HCT116 (cell line): ENCODE data around the gene FAM229B. TPM values are rescaled to one million over a fixed set of nuclear protein-coding genes. Genes with fewer than 3 reads are reported as not detected.

Experiments used
- ATAC-seq: fragments of 200-7000 bp; cut with Tn5 transposase; 2 replicates; pipeline ENCODE4 v1.9.1; 2020; ENCODE audit warnings: mild to moderate bottlenecking, moderate library complexity
- BruUV-seq: library from RNA; stranded (reverse); fragments of 400-500 nt; replicated peaks from 2 replicates; lab custom pipeline; 2021; lab: Mats Ljungman, UMichigan
- CTCF ChIA-PET: fragments of 300-600 bp; sonication (Branson Sonifier 250); formaldehyde crosslinking; loops from one replicate; lab custom pipeline; 2021; ENCODE audit warnings: antibody characterized with exemption; lab: Charles Lee
- POLR2A ChIA-PET: fragments of 300-600, 350-600 bp; sonication (Branson Sonifier 250); formaldehyde crosslinking; loops from one replicate; lab custom pipeline; 2021; ENCODE audit warnings: antibody characterized with exemption; lab: Charles Lee
- RAD21 ChIA-PET, 2 experiments: fragments of 300-600 bp; sonication (Branson Sonifier 250); formaldehyde crosslinking; loops; one replicate each; lab custom pipeline; 2023; ENCODE audit warnings: low total read pairs in 2 of 2; ENCODE audit not compliant: uncharacterized antibody in 2 of 2, unreplicated experiment in 2 of 2, low non-redundant PET in 1 of 2; lab: Charles Lee
- DNase-seq: peaks from one replicate; pipeline ENCODE4 v3.0.0-alpha.2; 2010; ENCODE audit warnings: low read depth, low spot score
- H2AFZ ChIP-seq: fragments of 200-600 bp; shearing (Covaris generic), sonication (generic); 2 replicates; pipeline ENCODE4 v1.6.1; 2017; ENCODE audit warnings: low read depth, mixed run types, mixed read lengths, antibody characterized with exemption, low read length; ENCODE audit not compliant: poor library complexity, severe bottlenecking
- H3K27ac ChIP-seq: 2 replicates; pipeline ENCODE4 v1.5.1; 2012; ENCODE audit warnings: low read depth, low read length
- H3K27me3 ChIP-seq: fragments of 200-600 bp; sonication (generic); 2 replicates; pipeline ENCODE4 v1.6.1; 2016; ENCODE audit warnings: mixed run types, low read length, mixed read lengths; ENCODE audit not compliant: insufficient read depth
- H3K36me3 ChIP-seq, 2 experiments: fragments of 200-500 bp in 1 of 2; fragments of 200-600 bp in 1 of 2; sonication (Bioruptor generic) in 1 of 2; sonication (generic) in 1 of 2; 2 replicates each; pipeline versions ENCODE4 v1.5.1 to v1.6.1; 2014 to 2016; ENCODE audit warnings: low read length in 2 of 2, inconsistent platforms in 1 of 2, mixed read lengths in 1 of 2, mixed run types in 1 of 2; ENCODE audit not compliant: insufficient read depth in 2 of 2, control insufficient read depth in 1 of 2
- H3K4me1 ChIP-seq, 2 experiments: fragments of 200-600 bp in 1 of 2; sonication (generic) in 1 of 2; 2 replicates each; pipeline versions ENCODE4 v1.5.1 to v1.6.1; 2012 to 2017; ENCODE audit warnings: low read length in 2 of 2, inconsistent platforms in 1 of 2, mild to moderate bottlenecking in 1 of 2, mixed read lengths in 1 of 2, mixed run types in 1 of 2, moderate library complexity in 1 of 2; ENCODE audit not compliant: insufficient read depth in 2 of 2, control insufficient read depth in 1 of 2
- H3K4me2 ChIP-seq: fragments of 200-600 bp; sonication (generic); 2 replicates; pipeline ENCODE4 v1.6.1; 2017; ENCODE audit warnings: mixed run types, low read length, mixed read lengths
- H3K4me3 ChIP-seq, 2 experiments: fragments of 200-600 bp in 1 of 2; sonication (generic) in 1 of 2; replicated peaks in 1 of 2; 2 replicates each; pipeline ENCODE4 v1.5.1; 2011 to 2016; ENCODE audit warnings: low read length in 2 of 2, control low read depth in 1 of 2, low read depth in 1 of 2, mild to moderate bottlenecking in 1 of 2, mixed read lengths in 1 of 2, mixed run types in 1 of 2
- H3K79me2 ChIP-seq: fragments of 200-600 bp; sonication (generic); 2 replicates; pipeline ENCODE4 v1.6.1; 2017; ENCODE audit warnings: mild to moderate bottlenecking, mixed run types, low read length, moderate library complexity, mixed read lengths; ENCODE audit not compliant: insufficient read depth
- H3K9ac ChIP-seq: fragments of 200-600 bp; sonication (generic); 2 replicates; pipeline ENCODE4 v1.6.1; 2016; ENCODE audit warnings: low read length, mixed read lengths
- H3K9me2 ChIP-seq: fragments of 200-600 bp; sonication (generic), shearing (Covaris generic); 2 replicates; pipeline ENCODE4 v1.6.1; 2017; ENCODE audit warnings: mixed run types, mild to moderate bottlenecking, moderate library complexity; ENCODE audit not compliant: insufficient read depth
- H3K9me3 ChIP-seq, 2 experiments: fragments of 200-500 bp in 1 of 2; fragments of 200-600 bp in 1 of 2; sonication (Bioruptor generic) in 1 of 2; sonication (generic) in 1 of 2; 2 replicates each; pipeline ENCODE4 v1.6.1; 2014 to 2017; ENCODE audit warnings: low read length in 2 of 2, mixed read lengths in 2 of 2, inconsistent platforms in 1 of 2, low read depth in 1 of 2, mild to moderate bottlenecking in 1 of 2, mixed run types in 1 of 2, moderate library complexity in 1 of 2; ENCODE audit not compliant: control insufficient read depth in 1 of 2, insufficient read depth in 1 of 2
- H4K20me1 ChIP-seq: fragments of 200-600 bp; sonication (generic), shearing (Covaris generic); 2 replicates; pipeline ENCODE4 v1.6.1; 2017; ENCODE audit warnings: mixed run types, mild to moderate bottlenecking, moderate library complexity; ENCODE audit not compliant: insufficient read depth
- CBX3 ChIP-seq: IDR thresholded peaks from 2 replicates; pipeline ENCODE4 v1.6.1; 2012; ENCODE audit warnings: low read depth
- CEBPB ChIP-seq: IDR thresholded peaks from 2 replicates; pipeline ENCODE4 v1.6.1; 2012; ENCODE audit warnings: low read depth
- EGR1 ChIP-seq: IDR thresholded peaks from 2 replicates; pipeline ENCODE4 v1.6.1; 2012; ENCODE audit warnings: low read depth
- ELF1 ChIP-seq: IDR thresholded peaks from 2 replicates; pipeline ENCODE4 v1.6.1; 2012; ENCODE audit warnings: low read depth, borderline replicate concordance
- FOSL1 ChIP-seq: IDR thresholded peaks from 2 replicates; pipeline ENCODE4 v1.6.1; 2012; ENCODE audit warnings: low read depth
- POLR2A ChIP-seq: IDR thresholded peaks from 2 replicates; pipeline ENCODE4 v1.7.0; 2011; ENCODE audit warnings: borderline replicate concordance; ENCODE audit not compliant: insufficient read depth, insufficient read length; ENCODE audit errors: extremely low read depth
- POLR2AphosphoS5 ChIP-seq: IDR thresholded peaks from 2 replicates; pipeline ENCODE4 v1.6.1; 2011; ENCODE audit warnings: mild to moderate bottlenecking, low read depth, low read length, moderate library complexity
- SP1 ChIP-seq: IDR thresholded peaks from 2 replicates; pipeline ENCODE4 v1.6.1; 2012; ENCODE audit warnings: low read depth
- SRF ChIP-seq: IDR thresholded peaks from 2 replicates; pipeline ENCODE4 v1.6.1; 2012; ENCODE audit warnings: low read depth
- YY1 ChIP-seq: IDR thresholded peaks from 2 replicates; pipeline ENCODE4 v1.6.1; 2011; ENCODE audit warnings: low read length, low read depth, moderate library complexity, mild to moderate bottlenecking; ENCODE audit not compliant: insufficient replicate concordance; ENCODE audit errors: extremely low read depth
- ZFX ChIP-seq: fragments of 450-650 bp; IDR thresholded peaks from 2 replicates; pipeline ENCODE4 v1.6.1; 2017
- intact Hi-C: fragments of 100-400 bp; cut with micrococcal nuclease; formaldehyde crosslinking; loops from 2 replicates; pipeline ENCODE4 v1.10.0; 2022
- total RNA-seq: library from RNA; stranded (reverse); gene quantifications from one replicate; pipeline ENCODE4 v1.2.1, GENCODE V29; 2021; ENCODE audit not compliant: unreplicated experiment
- TF ChIP-seq, protein P1 (sequence below): IDR thresholded peaks from 2 replicates; pipeline ENCODE4 v1.6.1; 2012

FAM229B gene
- total RNA-seq, 1 experiment from 2014 or later, result 11.4 TPM

DNA sequence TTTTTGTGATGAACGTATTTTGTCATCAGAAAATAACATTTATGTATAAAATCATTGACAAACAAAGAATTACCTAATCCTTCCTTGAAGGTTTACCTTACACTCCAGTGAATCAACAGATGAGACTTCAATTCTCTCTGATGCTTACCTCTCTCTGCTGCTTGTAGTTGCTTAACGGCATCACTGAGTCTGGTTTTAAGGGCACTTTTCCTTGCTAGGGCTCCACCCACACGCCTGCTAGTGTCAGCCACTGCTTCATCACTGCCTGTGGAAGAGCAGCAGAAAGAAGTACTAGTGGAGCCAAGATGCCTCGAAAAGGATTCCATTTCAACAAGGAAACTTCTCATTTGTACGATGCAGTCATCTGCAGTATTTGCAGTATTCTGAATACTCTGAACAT, 63.0 kb downstream of the FAM229B start:
- BruUV-seq, result no TSS peak
- H3K4me2 ChIP-seq, result no peak overlapping the region
- no peaks in the 10 kb centered on the region for H4K20me1 ChIP-seq
- ChIA-PET POLR2A (no interaction called here), RAD21 (no interaction called here), CTCF (no interaction called here)
- no peaks in the 10 kb centered on the region for H3K4me1 ChIP-seq
- no peaks in the 10 kb centered on the region for H3K36me3 ChIP-seq
- no peak overlapping the region for H3K4me3 ChIP-seq
- H3K27me3 ChIP-seq, result no peaks in the 10 kb centered on the region
- ATAC-seq (0 out of 2 replicates have a peak, but pooled peaks have one; percentile 50), DNase-seq (no peak)
- no peaks in the 10 kb centered on the region for H3K9me3 ChIP-seq
- H3K9me2 ChIP-seq, result no peaks in the 10 kb centered on the region
- no peak overlapping the region for H3K9ac ChIP-seq
- TF ChIP-seq CBX3, result no peak
- no peak for TF ChIP-seq POLR2AphosphoS5
- TF ChIP-seq YY1, result no peak
- TF ChIP-seq, protein P1, sequence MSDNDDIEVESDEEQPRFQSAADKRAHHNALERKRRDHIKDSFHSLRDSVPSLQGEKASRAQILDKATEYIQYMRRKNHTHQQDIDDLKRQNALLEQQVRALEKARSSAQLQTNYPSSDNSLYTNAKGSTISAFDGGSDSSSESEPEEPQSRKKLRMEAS, result no peak
- TF ChIP-seq SRF, result no peak
- no peak for TF ChIP-seq POLR2A
- no peak for TF ChIP-seq ELF1
- TF ChIP-seq EGR1, result no peak
- no peak for TF ChIP-seq CEBPB
- TF ChIP-seq SP1, result no peak
- no peak for TF ChIP-seq ZFX
- no peak for TF ChIP-seq FOSL1
- intact Hi-C loops, result no loop called here
- H3K79me2 ChIP-seq, result no peaks in the 10 kb centered on the region
- H3K27ac ChIP-seq, result no peak overlapping the region
- H2AFZ ChIP-seq, result peak overlapping the region; percentile 85

Other genes with a start within 250 kb of the FAM229B start
- gene FYN, start 214.1 kb upstream of the FAM229B start, total RNA-seq, result 18.5 TPM
- gene CCN6, start 33.5 kb upstream of the FAM229B start, total RNA-seq, result not detected
- gene TUBE1, start 109 bp upstream of the FAM229B start, total RNA-seq, result 42.5 TPM
- 2.2 TPM for gene LAMA4, start 167.0 kb downstream of the FAM229B start, total RNA-seq